ENCODE measurements around the gene BTG4. TPM values are rescaled to one million over a fixed set of nuclear protein-coding genes. Genes with fewer than 3 reads are reported as not detected.

Gene BTG4
- total RNA-seq, 1 experiment from 2014 or later = not detected

- H3K27ac ChIP-seq (ENCODE audit: low read depth, low read length) = no peak overlapping the region
- intact Hi-C loops (cut with micrococcal nuclease) = no loop called here
- H4K20me1 ChIP-seq (ENCODE audit: insufficient read depth) = no peaks in the 10 kb centered on the region
- H3K79me2 ChIP-seq (ENCODE audit: insufficient read depth, low read length) = no peaks in the 10 kb centered on the region
- H3K9ac ChIP-seq (ENCODE audit: low read length) = no peak overlapping the region
- H3K36me3 ChIP-seq (ENCODE audit: control insufficient read depth in 1 of 2, insufficient read depth in 2 of 2, low read length in 2 of 2) = no peaks in the 10 kb centered on the region
- H3K4me2 ChIP-seq (ENCODE audit: low read length) = no peak overlapping the region
- H3K9me2 ChIP-seq (ENCODE audit: insufficient read depth) = no peaks in the 10 kb centered on the region
- no peak for TF ChIP-seq ZNF274 (IDR thresholded peaks at IDR 0.05; ENCODE audit: low read depth, low read length)
- no peak for TF ChIP-seq ZFX (IDR thresholded peaks at IDR 0.05)
- TF ChIP-seq CBX3 (IDR thresholded peaks at IDR 0.05; ENCODE audit: low read depth) = no peak
- no peak for TF ChIP-seq CTCF (IDR thresholded peaks at IDR 0.05 in 2 of 3, conservative IDR thresholded peaks at IDR 0.05 in 1 of 3; ENCODE audit: borderline replicate concordance in 1 of 3, insufficient read depth in 1 of 3, low read depth in 2 of 3, low read length in 2 of 3)
- TF ChIP-seq CEBPB (IDR thresholded peaks at IDR 0.05; ENCODE audit: low read depth) = no peak
- no peak for TF ChIP-seq EZH2phosphoT487 (IDR thresholded peaks at IDR 0.05; ENCODE audit: borderline replicate concordance)
- TF ChIP-seq SP1 (IDR thresholded peaks at IDR 0.05; ENCODE audit: low read depth) = no peak
- TF ChIP-seq MAX (IDR thresholded peaks at IDR 0.05) = no peak
- TF ChIP-seq RAD21 (IDR thresholded peaks at IDR 0.05; ENCODE audit: low read depth) = no peak
- TF ChIP-seq SRF (IDR thresholded peaks at IDR 0.05; ENCODE audit: low read depth) = no peak
- TF ChIP-seq ELF1 (IDR thresholded peaks at IDR 0.05; ENCODE audit: borderline replicate concordance, low read depth) = no peak
- TF ChIP-seq ATF3 (IDR thresholded peaks at IDR 0.05) = no peak
- H3K4me3 ChIP-seq (replicated peaks in 1 of 2; ENCODE audit: low read depth in 1 of 2, low read length in 2 of 2) = no peak overlapping the region
- RAD21 ChIA-PET (ENCODE audit: low non-redundant PET in 1 of 2, low total read pairs in 2 of 2, uncharacterized antibody in 2 of 2, unreplicated experiment in 2 of 2) = no interaction called here
- DNase-seq (ENCODE audit: low read depth, low spot score) = no peak
- no peaks in the 10 kb centered on the region for H3K9me3 ChIP-seq (ENCODE audit: control insufficient read depth in 1 of 2, insufficient read depth in 1 of 2, low read depth in 1 of 2, low read length in 2 of 2)
- CTCF ChIA-PET = interaction anchor here (1.6 kb wide), 1 partner anchor 114 kb away, joined by 3 read pairs; no protein-coding TSS in a partner anchor
- no peaks in the 10 kb centered on the region for H3K27me3 ChIP-seq (ENCODE audit: insufficient read depth, low read length)
- BruUV-seq (replicated peaks) = no TSS peak
- H3K4me1 ChIP-seq (ENCODE audit: control insufficient read depth in 1 of 2, insufficient read depth in 2 of 2, low read length in 2 of 2) = peaks cover 0 to 7% of the 10 kb centered on the region in 2 experiments; a peak in 2 of 4 replicates
- ATAC-seq = no peak
- POLR2A ChIA-PET = no interaction called here
- H2AFZ ChIP-seq (ENCODE audit: low read depth, low read length, poor library complexity, severe bottlenecking) = no peak overlapping the region
Observed at GRCh38 chr11:111549869-111550203, 37.6 kb upstream of the BTG4 start.

All from HCT116 (cell line).